Activated CD8-positive, alpha-beta memory T cell treated with anti-CD3 and anti-CD28 coated beads for 1 hour (primary cell): ENCODE measurements around the gene DNAJB6.
"Not testable (repeated sequence)": the region's sequence is repeated elsewhere in the genome, so short reads cannot be mapped to it uniquely, and the experiment has no call there.

ENCODE experiments used
- DNase-seq, 2 donors: peaks; one replicate each; pipeline ENCODE4 v3.0.0-alpha.2; 2020; ENCODE audit warnings: low read depth in 1 of 2; ENCODE audit errors: extremely low read depth in 1 of 2

The DNAJB6 gene

GRCh38 chr7:157438121-157439025 lies 101.6 kb downstream of the DNAJB6 start:
- DNase-seq = no peak

- DNase-seq = no peak
Observed at GRCh38 chr7:157439149-157439548, 102.3 kb downstream of the DNAJB6 start.

- no peak for DNase-seq
Observed at GRCh38 chr7:157439761-157440160, 103.0 kb downstream of the DNAJB6 start.

- no peak for DNase-seq
Observed at GRCh38 chr7:157440346-157441022, 103.7 kb downstream of the DNAJB6 start.

- DNase-seq = no peak
Observed at GRCh38 chr7:157441023-157441399, 104.2 kb downstream of the DNAJB6 start.

GRCh38 chr7:157442456-157442855 lies 105.7 kb downstream of the DNAJB6 start:
- no peak for DNase-seq

GRCh38 chr7:157442993-157443831 lies 106.4 kb downstream of the DNAJB6 start:
- no peak for DNase-seq

- DNase-seq = no peak
Observed at GRCh38 chr7:157444011-157444842, 107.4 kb downstream of the DNAJB6 start.

GRCh38 chr7:157444843-157445135 lies 108.0 kb downstream of the DNAJB6 start:
- no peak for DNase-seq

- DNase-seq = no peak
Observed at GRCh38 chr7:157445246-157445955, 108.6 kb downstream of the DNAJB6 start.

GRCh38 chr7:157445956-157446295 lies 109.1 kb downstream of the DNAJB6 start:
- DNase-seq = no peak

- DNase-seq = no peak
Observed at GRCh38 chr7:157446322-157446721, 109.5 kb downstream of the DNAJB6 start.

GRCh38 chr7:157454003-157454402 lies 117.2 kb downstream of the DNAJB6 start:
- not testable (repeated sequence) for DNase-seq

GRCh38 chr7:157457355-157458253 lies 120.8 kb downstream of the DNAJB6 start:
- no peak for DNase-seq

GRCh38 chr7:157458254-157458633 lies 121.4 kb downstream of the DNAJB6 start:
- no peak for DNase-seq

- DNase-seq = no peak
Observed at GRCh38 chr7:157459966-157460365, 123.2 kb downstream of the DNAJB6 start.

- DNase-seq = no peak
Observed at GRCh38 chr7:157460721-157461120, 123.9 kb downstream of the DNAJB6 start.

GRCh38 chr7:157461573-157462418 lies 125.0 kb downstream of the DNAJB6 start:
- DNase-seq = no peak
